Measurements from ENCODE around the gene CA12.

Gene CA12

GRCh38 chr15:63319065-63319464, 62.6 kb downstream of the CA12 start:
- Histone ChIP-seq H3K4me1 (ENCODE audit: control insufficient read depth, low read depth, low read length) (peaks cover 7% of the 10 kb centered on the region), H2BK120ac (ENCODE audit: low read depth, low read length) (no peak overlapping the region), H4K5ac (ENCODE audit: low read length) (no peak overlapping the region), H3K9ac (ENCODE audit: low read length) (no peak overlapping the region), H3K36me3 (ENCODE audit: control insufficient read depth, insufficient read depth, low read length) (no peaks in the 10 kb centered on the region), H3K23ac (ENCODE audit: low read length) (no peak overlapping the region), H2AK5ac (ENCODE audit: low read length) (no peak overlapping the region), H3K4me3 (ENCODE audit: low read length) (no peak overlapping the region), H3K4me2 (ENCODE audit: low read length) (no peak overlapping the region), H2BK5ac (ENCODE audit: low read length) (no peak overlapping the region), H3K27ac (ENCODE audit: low read depth, low read length) (no peak overlapping the region), H3K79me1 (ENCODE audit: low read length) (no peaks in the 10 kb centered on the region), H4K8ac (ENCODE audit: low read depth, low read length) (no peak overlapping the region), H3K27me3 (ENCODE audit: insufficient read depth, low read length, poor library complexity) (no peaks in the 10 kb centered on the region), H3K56ac (ENCODE audit: low read length) (no peak overlapping the region), H3K18ac (ENCODE audit: low read length) (no peak overlapping the region), H2BK15ac (replicated peaks; ENCODE audit: low read depth) (no peak overlapping the region), H3K4ac (ENCODE audit: low read depth, low read length) (no peak overlapping the region), H3K79me2 (ENCODE audit: control insufficient read depth, insufficient read depth, low read length) (no peaks in the 10 kb centered on the region)
- no peak for DNase-seq
- WGBS (ENCODE audit: extremely low coverage, insufficient coverage, low lambda C conversion rate): no CpG with 5 or more reads among the region's 3 CpGs

- no peaks in the 10 kb centered on the region for H3K79me1 ChIP-seq (ENCODE audit: low read length)
- H3K79me2 ChIP-seq (ENCODE audit: control insufficient read depth, insufficient read depth, low read length): no peaks in the 10 kb centered on the region
- no peak overlapping the region for H2AK5ac ChIP-seq (ENCODE audit: low read length)
- no CpG with 5 or more reads among the region's 4 CpGs for WGBS (ENCODE audit: extremely low coverage, insufficient coverage, low lambda C conversion rate)
- no peaks in the 10 kb centered on the region for H3K36me3 ChIP-seq (ENCODE audit: control insufficient read depth, insufficient read depth, low read length)
- H3K27me3 ChIP-seq (ENCODE audit: insufficient read depth, low read length, poor library complexity): no peaks in the 10 kb centered on the region
- no peak overlapping the region for H4K8ac ChIP-seq (ENCODE audit: low read depth, low read length)
- no peak overlapping the region for H3K56ac ChIP-seq (ENCODE audit: low read length)
- no peak overlapping the region for H3K4me3 ChIP-seq (ENCODE audit: low read length)
- H3K23ac ChIP-seq (ENCODE audit: low read length): no peak overlapping the region
- H3K9ac ChIP-seq (ENCODE audit: low read length): no peak overlapping the region
- no peak overlapping the region for H3K4me2 ChIP-seq (ENCODE audit: low read length)
- H3K4ac ChIP-seq (ENCODE audit: low read depth, low read length): no peak overlapping the region
- DNase-seq: no peak
- H2BK15ac ChIP-seq (replicated peaks; ENCODE audit: low read depth): no peak overlapping the region
- H3K27ac ChIP-seq (ENCODE audit: low read depth, low read length): no peak overlapping the region
- no peak overlapping the region for H3K18ac ChIP-seq (ENCODE audit: low read length)
- H2BK120ac ChIP-seq (ENCODE audit: low read depth, low read length): no peak overlapping the region
- H4K5ac ChIP-seq (ENCODE audit: low read length): no peak overlapping the region
- H3K4me1 ChIP-seq (ENCODE audit: control insufficient read depth, low read depth, low read length): peaks cover 9% of the 10 kb centered on the region
- no peak overlapping the region for H2BK5ac ChIP-seq (ENCODE audit: low read length)
These were observed 63.3 kb downstream of the CA12 start for GRCh38 chr15:63318344-63318743.

- Histone ChIP-seq H2BK15ac (replicated peaks; ENCODE audit: low read depth) (no peak overlapping the region), H2BK120ac (ENCODE audit: low read depth, low read length) (peak overlapping the region; percentile 48), H3K56ac (ENCODE audit: low read length) (no peak overlapping the region), H2AK5ac (ENCODE audit: low read length) (no peak overlapping the region), H3K18ac (ENCODE audit: low read length) (no peak overlapping the region), H3K4me3 (ENCODE audit: low read length) (no peak overlapping the region), H3K23ac (ENCODE audit: low read length) (peak overlapping the region; percentile 15), H3K79me1 (ENCODE audit: low read length) (no peaks in the 10 kb centered on the region), H3K4me2 (ENCODE audit: low read length) (no peak overlapping the region), H3K4ac (ENCODE audit: low read depth, low read length) (no peak overlapping the region), H3K27ac (ENCODE audit: low read depth, low read length) (no peak overlapping the region), H3K79me2 (ENCODE audit: control insufficient read depth, insufficient read depth, low read length) (no peaks in the 10 kb centered on the region), H4K8ac (ENCODE audit: low read depth, low read length) (no peak overlapping the region), H3K27me3 (ENCODE audit: insufficient read depth, low read length, poor library complexity) (no peaks in the 10 kb centered on the region), H3K4me1 (ENCODE audit: control insufficient read depth, low read depth, low read length) (peaks cover 9% of the 10 kb centered on the region), H3K9ac (ENCODE audit: low read length) (no peak overlapping the region), H3K36me3 (ENCODE audit: control insufficient read depth, insufficient read depth, low read length) (no peaks in the 10 kb centered on the region), H2BK5ac (ENCODE audit: low read length) (no peak overlapping the region), H4K5ac (ENCODE audit: low read length) (no peak overlapping the region)
- WGBS (ENCODE audit: extremely low coverage, insufficient coverage, low lambda C conversion rate): no CpG with 5 or more reads among the region's 2 CpGs
- no peak for DNase-seq
These were observed 67.2 kb downstream of the CA12 start for GRCh38 chr15:63314409-63314808.

GRCh38 chr15:63313825-63314224, 67.8 kb downstream of the CA12 start:
- no peak overlapping the region for H3K23ac ChIP-seq (ENCODE audit: low read length)
- no peak overlapping the region for H2BK5ac ChIP-seq (ENCODE audit: low read length)
- no peak for DNase-seq
- no peak overlapping the region for H3K4ac ChIP-seq (ENCODE audit: low read depth, low read length)
- no peak overlapping the region for H3K4me2 ChIP-seq (ENCODE audit: low read length)
- no peak overlapping the region for H4K8ac ChIP-seq (ENCODE audit: low read depth, low read length)
- no peak overlapping the region for H4K5ac ChIP-seq (ENCODE audit: low read length)
- no peak overlapping the region for H3K56ac ChIP-seq (ENCODE audit: low read length)
- no peak overlapping the region for H2AK5ac ChIP-seq (ENCODE audit: low read length)
- H3K27me3 ChIP-seq (ENCODE audit: insufficient read depth, low read length, poor library complexity): no peaks in the 10 kb centered on the region
- H3K9ac ChIP-seq (ENCODE audit: low read length): no peak overlapping the region
- no peak overlapping the region for H3K18ac ChIP-seq (ENCODE audit: low read length)
- peak overlapping the region; percentile 48 for H2BK120ac ChIP-seq (ENCODE audit: low read depth, low read length)
- no peak overlapping the region for H3K4me3 ChIP-seq (ENCODE audit: low read length)
- H3K36me3 ChIP-seq (ENCODE audit: control insufficient read depth, insufficient read depth, low read length): no peaks in the 10 kb centered on the region
- peaks cover 9% of the 10 kb centered on the region for H3K4me1 ChIP-seq (ENCODE audit: control insufficient read depth, low read depth, low read length)
- H3K27ac ChIP-seq (ENCODE audit: low read depth, low read length): no peak overlapping the region
- no CpG with 5 or more reads among the region's 4 CpGs for WGBS (ENCODE audit: extremely low coverage, insufficient coverage, low lambda C conversion rate)
- no peaks in the 10 kb centered on the region for H3K79me2 ChIP-seq (ENCODE audit: control insufficient read depth, insufficient read depth, low read length)
- H2BK15ac ChIP-seq (replicated peaks; ENCODE audit: low read depth): no peak overlapping the region
- H3K79me1 ChIP-seq (ENCODE audit: low read length): no peaks in the 10 kb centered on the region

- Histone ChIP-seq H3K79me1 (ENCODE audit: low read length) (no peaks in the 10 kb centered on the region), H2AK5ac (ENCODE audit: low read length) (no peak overlapping the region)
- WGBS (ENCODE audit: extremely low coverage, insufficient coverage, low lambda C conversion rate): no CpG with 5 or more reads among the region's 1 CpG
These were observed 69.4 kb downstream of the CA12 start for GRCh38 chr15:63312286-63312685.

GRCh38 chr15:63310646-63311045, 71.0 kb downstream of the CA12 start:
- no CpG with 5 or more reads among the region's 3 CpGs for WGBS (ENCODE audit: extremely low coverage, insufficient coverage, low lambda C conversion rate)
- Histone ChIP-seq H3K36me3 (ENCODE audit: control insufficient read depth, insufficient read depth, low read length) (no peaks in the 10 kb centered on the region), H3K79me1 (ENCODE audit: low read length) (no peaks in the 10 kb centered on the region), H3K4ac (ENCODE audit: low read depth, low read length) (no peak overlapping the region), H3K4me3 (ENCODE audit: low read length) (no peak overlapping the region), H2AK5ac (ENCODE audit: low read length) (no peak overlapping the region), H2BK15ac (replicated peaks; ENCODE audit: low read depth) (no peak overlapping the region), H3K27me3 (ENCODE audit: insufficient read depth, low read length, poor library complexity) (no peaks in the 10 kb centered on the region), H3K23ac (ENCODE audit: low read length) (no peak overlapping the region), H2BK120ac (ENCODE audit: low read depth, low read length) (no peak overlapping the region), H3K27ac (ENCODE audit: low read depth, low read length) (no peak overlapping the region), H3K9ac (ENCODE audit: low read length) (no peak overlapping the region), H3K18ac (ENCODE audit: low read length) (no peak overlapping the region), H3K56ac (ENCODE audit: low read length) (no peak overlapping the region), H3K4me1 (ENCODE audit: control insufficient read depth, low read depth, low read length) (peaks cover 5% of the 10 kb centered on the region), H4K8ac (ENCODE audit: low read depth, low read length) (no peak overlapping the region), H2BK5ac (ENCODE audit: low read length) (no peak overlapping the region), H3K4me2 (ENCODE audit: low read length) (no peak overlapping the region), H3K79me2 (ENCODE audit: control insufficient read depth, insufficient read depth, low read length) (no peaks in the 10 kb centered on the region), H4K5ac (ENCODE audit: low read length) (no peak overlapping the region)
- DNase-seq: no peak

More at GRCh38 chr15:63312286-63312685, 69.4 kb downstream of the CA12 start:
- Histone ChIP-seq H4K8ac (ENCODE audit: low read depth, low read length) (no peak overlapping the region), H3K4me3 (ENCODE audit: low read length) (no peak overlapping the region), H3K4ac (ENCODE audit: low read depth, low read length) (no peak overlapping the region), H3K4me1 (ENCODE audit: control insufficient read depth, low read depth, low read length) (peaks cover 9% of the 10 kb centered on the region), H3K4me2 (ENCODE audit: low read length) (no peak overlapping the region), H4K5ac (ENCODE audit: low read length) (no peak overlapping the region), H3K27me3 (ENCODE audit: insufficient read depth, low read length, poor library complexity) (no peaks in the 10 kb centered on the region), H2BK5ac (ENCODE audit: low read length) (no peak overlapping the region), H3K18ac (ENCODE audit: low read length) (no peak overlapping the region), H3K9ac (ENCODE audit: low read length) (no peak overlapping the region), H2BK120ac (ENCODE audit: low read depth, low read length) (no peak overlapping the region), H2BK15ac (replicated peaks; ENCODE audit: low read depth) (no peak overlapping the region), H3K27ac (ENCODE audit: low read depth, low read length) (peak overlapping the region; percentile 81), H3K56ac (ENCODE audit: low read length) (no peak overlapping the region), H3K23ac (ENCODE audit: low read length) (no peak overlapping the region), H3K79me2 (ENCODE audit: control insufficient read depth, insufficient read depth, low read length) (no peaks in the 10 kb centered on the region), H3K36me3 (ENCODE audit: control insufficient read depth, insufficient read depth, low read length) (no peaks in the 10 kb centered on the region)
- peak; percentile 42 for DNase-seq

Measured in mesendoderm (in vitro differentiated cells).